Umbilical cord (tissue), 2 donors: Measurements from ENCODE around the gene SSBP2. TPM values are rescaled to one million over a fixed set of nuclear protein-coding genes. Genes with fewer than 3 reads are reported as not detected.

ENCODE experiments used
- DNase-seq: peaks from one replicate; pipeline ENCODE4 v3.0.0-alpha.2; 2015; ENCODE audit warnings: low spot score
- total RNA-seq: library from RNA; depleted of rRNA; stranded (reverse); fragments of >200 nt; gene quantifications from one replicate; pipeline ENCODE4 v1.2.3, GENCODE V29; 2014; ENCODE audit warnings: low replicate concordance; ENCODE audit not compliant: insufficient read depth

The SSBP2 gene
- total RNA-seq, 1 donor from 2014 or later, result 45.3 TPM

GRCh38 chr5:81767097-81767496, 16.2 kb upstream of the SSBP2 start:
- DNase-seq, result no peak

DNA sequence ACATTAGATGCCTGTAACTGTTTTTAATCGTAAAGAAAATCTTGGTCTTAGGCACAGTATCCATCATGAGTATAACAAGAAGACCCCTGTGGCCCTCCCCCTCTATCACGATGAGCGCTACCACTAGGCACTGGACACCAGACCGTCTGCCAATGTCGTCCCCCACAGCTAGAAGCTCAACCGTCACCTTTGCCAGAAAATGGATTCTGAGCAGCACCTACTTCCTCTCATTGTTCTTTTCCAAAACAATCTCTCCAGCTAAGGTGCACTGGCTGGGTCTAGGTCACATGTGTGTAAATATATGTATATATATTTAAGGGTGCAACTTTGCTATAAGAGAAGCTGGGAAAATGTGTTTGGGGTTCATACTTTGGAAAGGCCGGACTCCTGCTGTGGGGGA, 15.7 kb upstream of the SSBP2 start:
- DNase-seq, result no peak

DNA sequence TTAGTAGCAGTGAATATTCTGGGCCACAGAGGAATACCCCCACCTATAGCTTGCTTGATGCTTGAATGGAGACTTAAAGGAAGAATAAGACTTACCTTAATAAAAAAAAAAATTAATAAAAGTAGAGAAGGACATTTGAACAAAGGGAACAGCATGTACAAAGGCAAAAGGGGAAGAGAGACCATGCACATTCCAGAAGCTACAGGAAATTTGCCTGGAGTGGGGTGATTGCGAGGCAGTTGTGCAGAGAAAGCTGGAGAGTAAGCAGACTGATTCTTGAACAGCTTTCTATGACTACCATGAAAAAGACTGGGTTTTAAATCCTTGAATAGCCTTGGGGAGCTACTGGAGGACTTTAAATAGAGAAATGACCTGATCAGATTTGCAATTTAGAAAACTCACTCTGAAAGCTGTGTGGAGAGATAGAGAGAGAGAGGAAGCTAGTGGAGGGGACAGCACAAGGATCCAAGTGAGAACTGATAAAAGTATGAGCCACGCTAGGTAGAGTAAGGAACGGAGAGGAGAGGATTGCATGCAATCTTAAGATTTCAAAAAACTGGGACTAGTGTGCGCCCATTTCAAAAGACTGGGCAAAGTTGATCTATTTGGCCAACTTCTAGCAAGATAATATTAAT, 12.5 kb upstream of the SSBP2 start:
- no peak for DNase-seq

DNA sequence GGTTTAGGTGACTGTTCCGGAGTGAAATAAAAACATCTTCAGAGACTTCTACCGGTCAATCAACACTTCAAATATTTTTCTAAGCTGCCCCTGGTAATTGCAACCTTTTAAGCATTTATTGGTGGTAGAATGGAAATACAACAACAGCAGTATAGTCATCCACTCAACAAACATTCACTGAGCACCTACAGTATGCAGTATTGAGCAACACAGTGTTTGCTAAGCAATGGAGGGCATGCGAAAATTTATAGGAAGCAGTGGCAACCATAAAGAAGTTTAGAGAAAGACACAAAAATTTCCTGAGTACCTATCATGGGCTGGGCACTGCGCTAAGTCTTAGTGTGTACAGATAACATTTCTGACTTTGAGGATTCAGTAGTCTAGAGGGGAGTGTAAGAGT, 12.0 kb upstream of the SSBP2 start:
- no peak for DNase-seq

DNA sequence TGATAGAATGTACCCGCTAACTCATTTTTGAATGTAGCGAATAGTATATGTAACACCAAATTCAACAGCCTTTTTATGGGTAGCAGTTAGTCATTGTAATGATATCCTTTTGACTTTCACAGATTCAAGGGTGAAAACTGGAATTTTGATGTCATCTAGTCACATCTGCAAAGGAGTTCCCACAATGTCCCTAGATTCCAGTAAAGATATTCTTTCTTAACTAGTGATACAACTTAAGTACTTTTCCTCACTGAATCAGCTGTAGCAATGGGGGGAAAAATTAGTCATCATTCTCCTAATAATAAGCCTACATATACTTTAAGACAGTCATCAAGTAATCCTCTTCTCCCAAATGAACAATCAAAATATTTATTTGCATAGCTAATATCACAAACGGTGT, 11.5 kb upstream of the SSBP2 start:
- DNase-seq, result no peak

GRCh38 chr5:81761970-81762369, 11.1 kb upstream of the SSBP2 start:
- no peak for DNase-seq

DNA sequence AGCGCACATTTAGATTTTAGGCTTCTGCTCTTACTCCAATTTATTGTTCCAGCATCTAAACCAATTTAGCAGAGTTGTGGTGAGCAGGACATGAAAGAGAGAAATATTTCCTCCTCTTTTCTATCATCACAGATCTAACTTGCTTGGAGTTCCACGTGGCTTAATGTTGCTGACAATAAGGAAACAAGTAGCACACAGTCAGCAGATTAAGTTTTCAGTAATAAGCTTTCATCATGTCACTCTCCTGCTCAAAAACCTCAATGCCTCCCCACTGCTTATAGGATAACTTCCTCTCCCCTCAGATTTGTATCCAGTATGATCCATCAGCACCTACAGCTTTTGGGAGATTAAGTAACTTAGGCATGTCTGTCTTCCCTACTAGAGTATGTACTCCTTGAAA, 10.4 kb upstream of the SSBP2 start:
- no peak for DNase-seq

DNA sequence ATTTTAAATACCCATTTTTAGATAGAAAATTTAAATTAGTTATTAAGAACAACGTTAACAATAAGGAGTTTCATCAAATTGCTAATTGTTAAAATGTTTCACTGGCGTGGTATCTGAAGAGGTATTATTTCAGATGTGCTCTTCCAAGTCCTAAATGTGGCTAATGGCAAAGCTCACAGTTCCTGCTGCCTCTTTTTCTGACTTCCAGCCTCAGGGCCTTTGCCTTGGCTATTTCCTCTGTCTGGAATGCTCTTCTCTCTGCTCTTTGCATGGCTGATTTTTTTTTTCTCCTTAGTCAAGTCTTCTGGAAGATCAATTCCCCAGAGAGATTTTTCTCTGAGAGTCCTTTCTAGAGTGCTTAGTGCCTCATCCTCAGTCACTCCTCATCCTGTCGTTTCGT, 9.6 kb upstream of the SSBP2 start:
- DNase-seq, result no peak

DNA sequence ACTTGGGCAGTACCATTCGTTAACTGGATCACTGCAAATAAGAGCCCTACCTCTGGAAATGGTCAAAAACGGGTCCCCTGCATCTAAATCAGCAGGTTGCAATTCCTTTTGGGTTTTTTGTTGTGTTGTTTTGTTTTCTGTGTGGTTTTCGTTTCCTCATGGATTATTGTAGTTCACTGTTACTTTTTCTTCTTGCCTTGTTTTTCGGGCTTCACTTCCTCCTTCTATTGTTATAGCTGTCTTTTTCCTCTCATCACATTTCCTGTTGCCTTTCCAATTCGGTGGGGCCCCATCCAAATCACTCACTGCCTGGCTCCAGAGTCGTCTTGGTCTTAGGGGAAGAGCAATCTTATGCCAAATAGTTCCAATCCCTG, 8.7 kb upstream of the SSBP2 start:
- peak; percentile 19 for DNase-seq

DNA sequence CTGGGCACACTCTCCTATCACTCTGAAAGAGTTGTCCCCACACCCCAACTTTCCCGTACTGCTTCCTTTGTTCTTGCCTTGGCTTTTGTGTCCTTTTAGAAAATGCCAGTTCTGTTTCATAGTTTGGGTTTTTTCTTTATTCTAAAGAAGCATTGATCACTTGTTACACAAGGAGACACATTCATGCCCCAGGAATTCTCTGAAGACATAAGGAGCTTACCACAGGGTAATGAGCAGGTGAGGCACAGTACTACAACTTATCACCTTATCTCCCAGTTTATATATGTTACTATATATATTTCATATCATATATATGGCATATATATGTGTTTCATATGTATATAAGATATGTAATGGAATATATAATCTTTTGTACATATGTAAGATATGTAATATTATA, 6.5 kb upstream of the SSBP2 start:
- no peak for DNase-seq

GRCh38 chr5:81756016-81756415, 5.1 kb upstream of the SSBP2 start:
- no peak for DNase-seq

GRCh38 chr5:81755320-81755719, 4.4 kb upstream of the SSBP2 start:
- DNase-seq, result peak; percentile 88

DNA sequence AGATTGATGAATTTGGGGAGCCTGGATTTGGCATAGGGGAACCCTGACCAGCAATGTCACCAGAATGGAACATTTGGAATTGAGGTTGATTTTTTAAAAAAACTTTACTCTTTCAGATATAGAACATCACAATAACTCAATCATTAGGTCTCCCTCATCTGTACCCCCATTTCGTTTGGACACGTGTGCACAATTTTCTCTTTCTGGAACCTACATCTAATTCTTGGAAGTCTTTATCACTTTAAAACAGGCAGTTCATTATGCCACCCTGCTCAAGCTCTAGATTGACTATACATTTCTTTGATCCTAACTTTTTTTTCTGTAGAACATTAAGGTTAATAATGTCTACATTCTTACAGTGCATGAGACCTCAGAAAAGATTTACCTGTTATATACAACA, 3.7 kb upstream of the SSBP2 start:
- no peak for DNase-seq

DNA sequence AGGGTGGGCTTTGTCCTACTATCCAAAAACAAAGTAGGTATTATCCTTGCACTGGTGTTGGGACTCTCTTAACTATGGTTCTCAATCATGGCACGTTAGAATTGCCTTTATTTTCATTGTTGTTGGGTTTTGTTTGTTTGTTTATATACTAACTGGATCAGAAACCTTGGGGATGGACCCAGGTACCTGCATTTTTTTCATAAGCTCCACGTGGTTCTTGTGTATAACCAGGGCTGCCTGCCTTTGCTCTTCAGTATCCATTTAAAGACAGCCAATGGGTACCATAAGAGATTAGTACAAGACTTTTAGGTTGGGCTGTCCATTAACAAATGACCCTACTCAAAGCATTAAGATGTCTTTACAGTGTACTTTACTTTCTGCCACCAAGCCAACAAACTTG, 2.5 kb upstream of the SSBP2 start:
- DNase-seq, result no peak

DNA sequence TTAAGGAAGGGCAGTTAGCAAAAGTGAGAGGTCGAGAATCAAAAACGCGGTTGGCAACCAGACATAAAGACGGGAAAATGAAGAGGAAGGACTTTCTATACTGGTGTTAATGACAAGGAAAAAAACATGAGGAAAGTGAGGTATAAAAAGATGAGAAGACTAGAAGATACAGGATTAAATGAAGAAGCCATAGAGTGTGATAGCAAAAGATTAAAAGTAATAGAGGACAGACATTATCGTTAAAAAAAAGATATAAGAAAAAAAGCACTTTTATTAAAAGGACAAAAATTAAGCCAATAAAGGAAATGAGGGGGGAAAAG, 1.7 kb upstream of the SSBP2 start:
- no peak for DNase-seq

DNA sequence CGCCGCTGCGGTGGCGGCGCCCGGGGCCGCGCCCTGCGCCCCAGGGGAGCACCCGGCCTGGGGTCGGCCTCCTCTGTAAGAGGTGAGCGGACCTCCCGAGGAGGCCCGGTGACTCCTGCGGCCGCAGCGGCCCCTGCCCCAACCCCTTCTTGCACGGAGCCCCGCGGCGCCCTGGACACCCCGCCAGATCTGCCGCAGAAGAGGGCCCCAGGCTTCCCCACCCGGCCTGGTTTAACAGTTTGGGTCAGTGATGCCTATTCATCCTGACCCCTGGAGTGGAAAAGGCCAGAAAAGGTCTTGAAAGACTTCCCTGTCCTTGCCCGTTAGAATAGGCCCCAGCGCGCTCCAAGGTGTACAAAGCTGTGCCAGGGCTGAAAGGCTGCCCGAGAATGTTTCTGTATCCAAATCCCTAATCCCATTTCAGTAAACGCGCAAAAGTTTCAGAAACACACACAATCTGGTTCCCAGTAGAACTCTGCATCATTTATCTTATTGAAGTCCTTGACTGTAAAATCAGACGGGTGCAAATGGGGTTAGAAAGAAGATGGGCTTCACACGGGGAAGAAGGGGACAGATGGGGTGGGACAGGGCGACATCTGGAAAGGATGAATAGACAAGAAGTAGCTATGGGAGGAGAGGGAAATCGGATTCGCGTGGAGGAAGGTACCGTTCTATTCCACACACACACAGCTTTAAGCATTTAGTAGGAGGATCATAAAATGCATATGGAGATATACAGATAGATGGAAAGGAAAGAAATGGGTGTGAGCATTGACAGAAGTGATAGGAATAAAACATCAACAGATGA, 1.1 kb upstream of the SSBP2 start:
- DNase-seq, result peak; percentile 53

GRCh38 chr5:81750308-81751008, 439 bp downstream of the SSBP2 start:
- DNase-seq, result peak; percentile 7

DNA sequence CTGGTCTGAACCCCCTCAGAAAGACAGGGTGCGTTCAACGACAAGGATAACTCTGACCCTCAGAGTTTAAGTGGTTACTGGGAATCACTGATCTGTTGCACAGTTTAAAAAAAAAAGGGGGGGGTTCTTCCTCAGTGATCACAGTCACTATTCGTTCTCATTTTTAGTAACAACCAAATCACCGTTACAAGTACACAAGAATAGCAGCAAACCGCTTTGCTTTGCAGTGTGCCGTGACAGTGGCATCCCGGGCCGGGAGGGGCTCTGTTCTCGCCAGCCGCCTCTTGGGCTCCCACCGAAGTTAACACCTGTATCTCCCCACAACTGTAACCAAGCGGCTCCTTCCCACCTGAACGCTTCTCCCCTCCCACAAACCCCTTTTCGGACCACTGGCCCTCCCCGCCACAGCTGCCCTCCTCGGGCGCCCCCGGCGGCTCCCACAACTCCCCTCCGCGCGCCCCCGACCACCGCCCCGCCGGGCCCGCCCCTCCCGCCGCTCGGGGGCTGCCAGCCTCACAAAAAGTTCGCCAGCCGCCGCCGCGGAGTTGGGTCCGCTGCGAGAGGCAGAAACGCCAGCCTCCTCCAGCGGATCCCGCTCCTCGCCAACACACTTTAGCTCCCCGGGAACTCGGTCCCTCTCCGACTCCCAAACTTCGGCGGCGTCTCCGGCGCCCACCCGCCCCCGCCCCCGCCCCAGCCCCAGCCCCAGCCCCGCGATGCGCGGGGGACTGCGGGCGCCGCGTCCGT, 1.2 kb downstream of the SSBP2 start:
- DNase-seq, result peak; percentile 20

DNA sequence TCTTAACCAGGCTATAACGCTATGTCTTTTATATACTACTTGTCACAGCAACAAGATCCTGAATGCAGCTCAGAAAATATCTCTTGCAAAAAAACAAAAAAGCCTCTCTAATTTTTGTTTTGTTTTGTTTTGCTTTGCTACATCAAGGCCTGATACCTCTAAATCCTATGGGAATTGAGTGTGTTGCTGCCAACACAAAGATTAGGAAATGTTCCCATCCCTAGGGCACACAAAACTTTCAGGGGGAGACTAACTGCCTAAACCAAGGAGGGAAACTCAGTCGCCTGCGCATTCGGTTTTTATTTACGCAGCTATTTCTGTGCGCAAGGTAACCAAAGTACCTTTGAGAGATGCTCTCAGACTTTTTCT, 1.7 kb downstream of the SSBP2 start:
- DNase-seq, result peak; percentile 31

DNA sequence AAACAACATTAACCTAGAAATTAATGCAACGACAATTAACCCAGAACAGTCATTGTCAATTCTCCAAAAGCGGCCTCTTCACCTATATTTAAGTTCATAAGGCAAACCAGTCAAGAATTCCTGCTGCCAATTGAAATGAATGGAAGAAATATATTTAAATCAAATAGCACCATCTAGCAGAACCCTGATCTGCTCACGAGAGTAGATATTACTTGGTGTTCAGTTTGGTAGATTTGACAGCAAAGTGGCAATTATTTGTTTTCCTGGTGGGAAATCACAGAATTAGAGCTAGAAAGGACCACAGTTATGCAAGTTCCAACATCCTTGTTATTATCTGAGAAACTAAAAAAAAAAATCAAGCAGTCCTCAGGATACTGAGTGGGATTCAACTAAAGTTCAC, 2.3 kb downstream of the SSBP2 start:
- DNase-seq, result peak; percentile 8

- no peak for DNase-seq
Observed at GRCh38 chr5:81747030-81747429, 3.9 kb downstream of the SSBP2 start.

- DNase-seq, result no peak
Observed at GRCh38 chr5:81740758-81741157, 10.1 kb downstream of the SSBP2 start.
